HCT116 (cell line): ENCODE data around the gene SERPINB8. TPM values are rescaled to one million over a fixed set of nuclear protein-coding genes. Genes with fewer than 3 reads are reported as not detected.

Experiments used
- ATAC-seq: fragments of 200-7000 bp; cut with Tn5 transposase; 2 replicates; pipeline ENCODE4 v1.9.1; 2020; ENCODE audit warnings: mild to moderate bottlenecking, moderate library complexity
- BruUV-seq: library from RNA; stranded (reverse); fragments of 400-500 nt; replicated peaks from 2 replicates; lab custom pipeline; 2021; lab: Mats Ljungman, UMichigan
- CTCF ChIA-PET: fragments of 300-600 bp; sonication (Branson Sonifier 250); formaldehyde crosslinking; loops from one replicate; lab custom pipeline; 2021; ENCODE audit warnings: antibody characterized with exemption; lab: Charles Lee
- POLR2A ChIA-PET: fragments of 300-600, 350-600 bp; sonication (Branson Sonifier 250); formaldehyde crosslinking; loops from one replicate; lab custom pipeline; 2021; ENCODE audit warnings: antibody characterized with exemption; lab: Charles Lee
- RAD21 ChIA-PET, 2 experiments: fragments of 300-600 bp; sonication (Branson Sonifier 250); formaldehyde crosslinking; loops; one replicate each; lab custom pipeline; 2023; ENCODE audit warnings: low total read pairs in 2 of 2; ENCODE audit not compliant: uncharacterized antibody in 2 of 2, unreplicated experiment in 2 of 2, low non-redundant PET in 1 of 2; lab: Charles Lee
- DNase-seq: peaks from one replicate; pipeline ENCODE4 v3.0.0-alpha.2; 2010; ENCODE audit warnings: low read depth, low spot score
- H2AFZ ChIP-seq: fragments of 200-600 bp; shearing (Covaris generic), sonication (generic); 2 replicates; pipeline ENCODE4 v1.6.1; 2017; ENCODE audit warnings: low read depth, mixed run types, mixed read lengths, antibody characterized with exemption, low read length; ENCODE audit not compliant: poor library complexity, severe bottlenecking
- H3K27ac ChIP-seq: 2 replicates; pipeline ENCODE4 v1.5.1; 2012; ENCODE audit warnings: low read depth, low read length
- H3K27me3 ChIP-seq: fragments of 200-600 bp; sonication (generic); 2 replicates; pipeline ENCODE4 v1.6.1; 2016; ENCODE audit warnings: mixed run types, low read length, mixed read lengths; ENCODE audit not compliant: insufficient read depth
- H3K36me3 ChIP-seq, 2 experiments: fragments of 200-500 bp in 1 of 2; fragments of 200-600 bp in 1 of 2; sonication (Bioruptor generic) in 1 of 2; sonication (generic) in 1 of 2; 2 replicates each; pipeline versions ENCODE4 v1.5.1 to v1.6.1; 2014 to 2016; ENCODE audit warnings: low read length in 2 of 2, inconsistent platforms in 1 of 2, mixed read lengths in 1 of 2, mixed run types in 1 of 2; ENCODE audit not compliant: insufficient read depth in 2 of 2, control insufficient read depth in 1 of 2
- H3K4me1 ChIP-seq, 2 experiments: fragments of 200-600 bp in 1 of 2; sonication (generic) in 1 of 2; 2 replicates each; pipeline versions ENCODE4 v1.5.1 to v1.6.1; 2012 to 2017; ENCODE audit warnings: low read length in 2 of 2, inconsistent platforms in 1 of 2, mild to moderate bottlenecking in 1 of 2, mixed read lengths in 1 of 2, mixed run types in 1 of 2, moderate library complexity in 1 of 2; ENCODE audit not compliant: insufficient read depth in 2 of 2, control insufficient read depth in 1 of 2
- H3K4me2 ChIP-seq: fragments of 200-600 bp; sonication (generic); 2 replicates; pipeline ENCODE4 v1.6.1; 2017; ENCODE audit warnings: mixed run types, low read length, mixed read lengths
- H3K4me3 ChIP-seq, 2 experiments: fragments of 200-600 bp in 1 of 2; sonication (generic) in 1 of 2; replicated peaks in 1 of 2; 2 replicates each; pipeline ENCODE4 v1.5.1; 2011 to 2016; ENCODE audit warnings: low read length in 2 of 2, control low read depth in 1 of 2, low read depth in 1 of 2, mild to moderate bottlenecking in 1 of 2, mixed read lengths in 1 of 2, mixed run types in 1 of 2
- H3K79me2 ChIP-seq: fragments of 200-600 bp; sonication (generic); 2 replicates; pipeline ENCODE4 v1.6.1; 2017; ENCODE audit warnings: mild to moderate bottlenecking, mixed run types, low read length, moderate library complexity, mixed read lengths; ENCODE audit not compliant: insufficient read depth
- H3K9ac ChIP-seq: fragments of 200-600 bp; sonication (generic); 2 replicates; pipeline ENCODE4 v1.6.1; 2016; ENCODE audit warnings: low read length, mixed read lengths
- H3K9me2 ChIP-seq: fragments of 200-600 bp; sonication (generic), shearing (Covaris generic); 2 replicates; pipeline ENCODE4 v1.6.1; 2017; ENCODE audit warnings: mixed run types, mild to moderate bottlenecking, moderate library complexity; ENCODE audit not compliant: insufficient read depth
- H3K9me3 ChIP-seq, 2 experiments: fragments of 200-500 bp in 1 of 2; fragments of 200-600 bp in 1 of 2; sonication (Bioruptor generic) in 1 of 2; sonication (generic) in 1 of 2; 2 replicates each; pipeline ENCODE4 v1.6.1; 2014 to 2017; ENCODE audit warnings: low read length in 2 of 2, mixed read lengths in 2 of 2, inconsistent platforms in 1 of 2, low read depth in 1 of 2, mild to moderate bottlenecking in 1 of 2, mixed run types in 1 of 2, moderate library complexity in 1 of 2; ENCODE audit not compliant: control insufficient read depth in 1 of 2, insufficient read depth in 1 of 2
- H4K20me1 ChIP-seq: fragments of 200-600 bp; sonication (generic), shearing (Covaris generic); 2 replicates; pipeline ENCODE4 v1.6.1; 2017; ENCODE audit warnings: mixed run types, mild to moderate bottlenecking, moderate library complexity; ENCODE audit not compliant: insufficient read depth
- ATF3 ChIP-seq: IDR thresholded peaks from 2 replicates; pipeline ENCODE4 v1.6.1; 2012
- CBX3 ChIP-seq: IDR thresholded peaks from 2 replicates; pipeline ENCODE4 v1.6.1; 2012; ENCODE audit warnings: low read depth
- EGR1 ChIP-seq: IDR thresholded peaks from 2 replicates; pipeline ENCODE4 v1.6.1; 2012; ENCODE audit warnings: low read depth
- ELF1 ChIP-seq: IDR thresholded peaks from 2 replicates; pipeline ENCODE4 v1.6.1; 2012; ENCODE audit warnings: low read depth, borderline replicate concordance
- EZH2 ChIP-seq: fragments of 200-600 bp; sonication (generic); IDR thresholded peaks from 2 replicates; pipeline ENCODE4 v1.6.1; 2017; ENCODE audit warnings: antibody characterized with exemption, mixed run types
- POLR2A ChIP-seq: IDR thresholded peaks from 2 replicates; pipeline ENCODE4 v1.7.0; 2011; ENCODE audit warnings: borderline replicate concordance; ENCODE audit not compliant: insufficient read depth, insufficient read length; ENCODE audit errors: extremely low read depth
- RAD21 ChIP-seq: IDR thresholded peaks from 2 replicates; pipeline ENCODE4 v1.6.1; 2012; ENCODE audit warnings: low read depth, mild to moderate bottlenecking
- REST ChIP-seq: IDR thresholded peaks from 2 replicates; pipeline ENCODE4 v1.6.1; 2012; ENCODE audit warnings: low read depth
- TCF7L2 ChIP-seq: IDR thresholded peaks from 2 replicates; pipeline ENCODE4 v1.7.0; 2011; ENCODE audit warnings: borderline replicate concordance, inconsistent platforms; ENCODE audit not compliant: insufficient read depth, insufficient read length; ENCODE audit errors: extremely low read depth
- ZBTB33 ChIP-seq: IDR thresholded peaks from 2 replicates; pipeline ENCODE4 v1.6.1; 2011; ENCODE audit warnings: mild to moderate bottlenecking, low read length, moderate library complexity; ENCODE audit not compliant: insufficient replicate concordance; ENCODE audit errors: extremely low read depth
- intact Hi-C: fragments of 100-400 bp; cut with micrococcal nuclease; formaldehyde crosslinking; loops from 2 replicates; pipeline ENCODE4 v1.10.0; 2022
- total RNA-seq: library from RNA; stranded (reverse); gene quantifications from one replicate; pipeline ENCODE4 v1.2.1, GENCODE V29; 2021; ENCODE audit not compliant: unreplicated experiment

SERPINB8 gene
- total RNA-seq, 1 experiment from 2014 or later, result 5.9 TPM

- H3K79me2 ChIP-seq, result no peaks in the 10 kb centered on the region
- no peak overlapping the region for H3K9ac ChIP-seq
- CTCF ChIA-PET, result no interaction called here
- ATAC-seq (no peak), DNase-seq (no peak)
- no TSS peak for BruUV-seq
- no peak overlapping the region for H3K27ac ChIP-seq
- POLR2A ChIA-PET, result no interaction called here
- H3K27me3 ChIP-seq, result peaks cover 8% of the 10 kb centered on the region; the same call in 1 of the 2 replicates
- no peaks in the 10 kb centered on the region for H3K36me3 ChIP-seq
- no peak for TF ChIP-seq RAD21
- TF ChIP-seq EGR1, result no peak
- no peak for TF ChIP-seq TCF7L2
- no peak for TF ChIP-seq REST
- TF ChIP-seq ELF1, result no peak
- RAD21 ChIA-PET, result no interaction called here
- no peaks in the 10 kb centered on the region for H3K9me2 ChIP-seq
- no peaks in the 10 kb centered on the region for H4K20me1 ChIP-seq
- H2AFZ ChIP-seq, result no peak overlapping the region
- intact Hi-C loops, result no loop called here
- H3K9me3 ChIP-seq, result no peaks in the 10 kb centered on the region
- H3K4me3 ChIP-seq, result no peak overlapping the region
- no peaks in the 10 kb centered on the region for H3K4me1 ChIP-seq
- H3K4me2 ChIP-seq, result no peak overlapping the region
Measured at GRCh38 chr18:64029096-64029495, 59.2 kb downstream of the SERPINB8 start.

- no peak for DNase-seq
- Histone ChIP-seq H3K79me2 (no peaks in the 10 kb centered on the region), H4K20me1 (no peaks in the 10 kb centered on the region), H3K4me1 (no peaks in the 10 kb centered on the region), H3K36me3 (no peaks in the 10 kb centered on the region), H3K4me2 (no peak overlapping the region), H3K9me3 (no peaks in the 10 kb centered on the region), H3K27me3 (peaks cover 8% of the 10 kb centered on the region; the same call in 1 of the 2 replicates), H3K27ac (no peak overlapping the region), H3K4me3 (no peak overlapping the region), H3K9ac (no peak overlapping the region), H3K9me2 (no peaks in the 10 kb centered on the region), H2AFZ (no peak overlapping the region)
- BruUV-seq, result no TSS peak
- CTCF ChIA-PET, result no interaction called here
- RAD21 ChIA-PET, result no interaction called here
- ATAC-seq, result no peak
- POLR2A ChIA-PET, result no interaction called here
- intact Hi-C loops, result no loop called here
- no peak for TF ChIP-seq ATF3
- TF ChIP-seq ZBTB33, result no peak
- no peak for TF ChIP-seq REST
- no peak for TF ChIP-seq POLR2A
- TF ChIP-seq CBX3, result no peak
- no peak for TF ChIP-seq EZH2
- TF ChIP-seq TCF7L2, result no peak
- TF ChIP-seq ELF1, result no peak
Measured at GRCh38 chr18:64031411-64031810, 61.5 kb downstream of the SERPINB8 start.
